ENCODE measurements around the gene LEKR1.

DNA sequence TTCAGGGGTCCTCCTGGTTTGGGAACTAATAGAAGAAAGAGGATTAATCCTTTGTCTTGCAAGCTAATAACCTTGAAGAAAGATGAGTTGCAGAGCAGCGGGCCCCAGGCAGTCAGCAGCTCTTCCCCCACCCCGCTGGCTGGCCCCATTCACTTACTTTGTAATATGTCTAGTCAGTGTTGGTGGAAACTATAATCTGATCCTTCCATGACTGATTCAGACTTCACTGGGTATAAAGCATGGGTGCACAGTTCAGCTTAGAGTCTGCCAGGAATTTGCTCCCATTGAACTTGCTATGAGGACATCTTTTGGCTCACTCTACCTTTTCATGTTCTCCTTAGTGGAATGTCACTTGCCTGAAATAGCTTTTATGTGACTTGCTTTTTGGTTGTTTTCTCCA, 216.1 kb downstream of the LEKR1 start:
- TF ChIP-seq, protein P1, sequence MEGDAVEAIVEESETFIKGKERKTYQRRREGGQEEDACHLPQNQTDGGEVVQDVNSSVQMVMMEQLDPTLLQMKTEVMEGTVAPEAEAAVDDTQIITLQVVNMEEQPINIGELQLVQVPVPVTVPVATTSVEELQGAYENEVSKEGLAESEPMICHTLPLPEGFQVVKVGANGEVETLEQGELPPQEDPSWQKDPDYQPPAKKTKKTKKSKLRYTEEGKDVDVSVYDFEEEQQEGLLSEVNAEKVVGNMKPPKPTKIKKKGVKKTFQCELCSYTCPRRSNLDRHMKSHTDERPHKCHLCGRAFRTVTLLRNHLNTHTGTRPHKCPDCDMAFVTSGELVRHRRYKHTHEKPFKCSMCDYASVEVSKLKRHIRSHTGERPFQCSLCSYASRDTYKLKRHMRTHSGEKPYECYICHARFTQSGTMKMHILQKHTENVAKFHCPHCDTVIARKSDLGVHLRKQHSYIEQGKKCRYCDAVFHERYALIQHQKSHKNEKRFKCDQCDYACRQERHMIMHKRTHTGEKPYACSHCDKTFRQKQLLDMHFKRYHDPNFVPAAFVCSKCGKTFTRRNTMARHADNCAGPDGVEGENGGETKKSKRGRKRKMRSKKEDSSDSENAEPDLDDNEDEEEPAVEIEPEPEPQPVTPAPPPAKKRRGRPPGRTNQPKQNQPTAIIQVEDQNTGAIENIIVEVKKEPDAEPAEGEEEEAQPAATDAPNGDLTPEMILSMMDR (IDR thresholded peaks at IDR 0.05): no peak
- TF ChIP-seq POLR2A (IDR thresholded peaks at IDR 0.05) (no peak), EP300 (IDR thresholded peaks at IDR 0.05) (peak in 1 of 2 donors; percentile 52)

Data from tibial nerve (tissue), 4 donors.